Right atrium auricular region (tissue), 2 donors: ENCODE measurements around the gene FAM200A. TPM values are rescaled to one million over a fixed set of nuclear protein-coding genes. Genes with fewer than 3 reads are reported as not detected.
A peak's percentile ranks its signal among the peaks of the same experiment; 100 is the strongest.

Experiments used
- DNase-seq: peaks from one replicate; pipeline ENCODE4 v3.0.0-alpha.2; 2019; ENCODE audit warnings: low spot score
- H3K27ac ChIP-seq, 2 donors: fragments of 200-600 bp; sonication (generic); 1 replicate in 1 of 2; 2 replicates in 1 of 2; pipeline ENCODE4 v1.5.1; 2016 to 2019
- H3K27me3 ChIP-seq, 2 donors: fragments of 200-600 bp; sonication (generic); one replicate each; pipeline versions ENCODE4 v1.5.1 to v1.6.0; 2017 to 2019
- H3K36me3 ChIP-seq: fragments of 200-600 bp; sonication (generic); one replicate; pipeline ENCODE4 v1.5.1; 2016
- H3K4me1 ChIP-seq, 2 donors: fragments of 200-600 bp; sonication (generic); one replicate each; pipeline versions ENCODE4 v1.5.1 to v1.6.0; 2017 to 2019
- H3K4me3 ChIP-seq, 2 donors: fragments of 200-600 bp; sonication (generic); 1 replicate in 1 of 2; 2 replicates in 1 of 2; pipeline ENCODE4 v1.5.1; 2017 to 2019; ENCODE audit warnings: mild to moderate bottlenecking in 1 of 2, moderate library complexity in 1 of 2
- H3K9me3 ChIP-seq, 2 donors: fragments of 200-600 bp; sonication (generic); one replicate each; pipeline ENCODE4 v1.5.1; 2019
- CTCF ChIP-seq, 2 donors: fragments of 200-600 bp; sonication (generic); IDR thresholded peaks; one replicate each; pipeline ENCODE4 v1.5.1; 2019; ENCODE audit warnings: antibody characterized with exemption in 2 of 2
- total RNA-seq, 2 donors: library from RNA; depleted of rRNA; stranded (reverse); fragments of >200 nt; gene quantifications; one replicate each; pipeline ENCODE4 v1.1.0, GENCODE V29; 2016

The FAM200A gene
- total RNA-seq, 2 donors from 2014 or later = 4.6 to 5.0 TPM

- Histone ChIP-seq H3K36me3 (peaks cover 47% of the 10 kb centered on the region), H3K9me3 (peaks cover 4 to 22% of the 10 kb centered on the region in 2 donors), H3K27ac (peak overlapping the region in 1 of 2 donors; percentile 93), H3K4me3 (peak overlapping the region; percentile 75 to 80), H3K27me3 (no peaks in the 10 kb centered on the region), H3K4me1 (peaks cover 0 to 26% of the 10 kb centered on the region in 2 donors)
- no peak for DNase-seq
- no peak for TF ChIP-seq CTCF (IDR thresholded peaks at IDR 0.05)
These were observed 54.0 kb downstream of the FAM200A start for GRCh38 chr7:99497766-99498545.

Other genes with a start within 250 kb of the FAM200A start
- gene ARPC1A, start 226.2 kb downstream of the FAM200A start, total RNA-seq = 100 to 1,000 TPM; 108 to 117 TPM
- 100 to 1,000 TPM in 1 of 2 donors, 10 to 100 TPM in 1; 53.0 to 115 TPM for gene ARPC1B, start 177.4 kb downstream of the FAM200A start, total RNA-seq
- gene PDAP1, start 143.5 kb downstream of the FAM200A start, total RNA-seq = 10 to 100 TPM; 70.9 to 93.3 TPM
- gene BUD31, start 143.1 kb downstream of the FAM200A start, total RNA-seq = 10 to 100 TPM; 36.7 to 57.0 TPM
- 1 to 10 TPM; 4.6 to 5.3 TPM for gene PTCD1, start 113.3 kb downstream of the FAM200A start, total RNA-seq
- gene CPSF4, start 113.2 kb downstream of the FAM200A start, total RNA-seq = 10 to 100 TPM; 12.4 to 18.8 TPM
- gene ATP5MF, start 85.9 kb downstream of the FAM200A start, total RNA-seq = 1,000 to 10,000 TPM; 2,443 to 2,651 TPM
- gene ZNF789, start 79.2 kb downstream of the FAM200A start, total RNA-seq = 1 to 10 TPM in 1 of 2 donors, under 1 TPM in 1; 0.48 to 2.6 TPM
- gene ZNF394, start 51.8 kb downstream of the FAM200A start, total RNA-seq = 10 to 100 TPM; 10.8 to 20.2 TPM
- gene ZKSCAN5, start 47.5 kb downstream of the FAM200A start, total RNA-seq = 1 to 10 TPM; 5.4 to 6.3 TPM
- 10 to 100 TPM; 36.2 to 41.9 TPM for gene ZNF655, start 6.5 kb upstream of the FAM200A start, total RNA-seq
- gene TMEM225B, start 46.2 kb upstream of the FAM200A start, total RNA-seq = not detected
- 1 to 10 TPM; 6.0 to 6.1 TPM for gene ZSCAN25, start 64.8 kb upstream of the FAM200A start, total RNA-seq
- 1 to 10 TPM in 1 of 2 donors, under 1 TPM in 1; 0.59 to 1.2 TPM for gene CYP3A5, start 127.9 kb upstream of the FAM200A start, total RNA-seq
- gene CYP3A7, start 183.1 kb upstream of the FAM200A start, total RNA-seq = 1 to 10 TPM in 1 of 2 donors, under 1 TPM in 1; 0.82 to 2.0 TPM
- under 1 TPM in 1 of 2 donors, not detected in 1; 0.43 TPM for gene CYP3A4, start 232.1 kb upstream of the FAM200A start, total RNA-seq